Left ventricle myocardium inferior (tissue), 1 donor: ENCODE measurements around the gene LRRC70. TPM values are rescaled to one million over a fixed set of nuclear protein-coding genes. Genes with fewer than 3 reads are reported as not detected.
A peak's percentile ranks its signal among the peaks of the same experiment; 100 is the strongest.

ENCODE experiments used
- DNase-seq: peaks from one replicate; pipeline ENCODE4 v3.0.0-alpha.2; 2020
- H3K27ac ChIP-seq: fragments of 200-600 bp; replicated peaks from 2 replicates; pipeline ENCODE4 v1.8.0; 2021
- H3K27me3 ChIP-seq: fragments of 200-600 bp; 2 replicates; pipeline ENCODE4 v1.8.0; 2021; ENCODE audit warnings: low read depth
- H3K36me3 ChIP-seq: fragments of 200-600 bp; 2 replicates; pipeline ENCODE4 v1.8.0; 2021
- H3K4me1 ChIP-seq: fragments of 200-600 bp; 2 replicates; pipeline ENCODE4 v1.8.0; 2021
- H3K4me3 ChIP-seq: fragments of 200-600 bp; 2 replicates; pipeline ENCODE4 v1.8.0; 2021; ENCODE audit warnings: mild to moderate bottlenecking, moderate library complexity
- H3K9me3 ChIP-seq: fragments of 200-600 bp; replicated peaks from 2 replicates; pipeline ENCODE4 v1.8.0; 2021
- intact Hi-C: fragments of 100-400 bp; cut with micrococcal nuclease; formaldehyde crosslinking; loops from one replicate; pipeline ENCODE4 v1.11.0; 2022
- total RNA-seq: library from RNA; stranded (reverse); fragmentation: NEBNext Ultra II Directional; extraction: Animal tissue kit (Norgen Biotek cat#: 25700); gene quantifications from one replicate; pipeline ENCODE4 v1.2.1, GENCODE V29; 2021
- TF ChIP-seq, protein P1 (sequence below): fragments of 200-600 bp; IDR thresholded peaks from 2 replicates; pipeline ENCODE4 v1.8.0; 2021; ENCODE audit warnings: antibody characterized with exemption, mild to moderate bottlenecking, borderline replicate concordance
- donor health status: DM: no; HTN: yes; CAD: no; lungs with severe emphysema.

The LRRC70 gene
- total RNA-seq, 1 donor from 2014 or later = 0.77 TPM

DNA sequence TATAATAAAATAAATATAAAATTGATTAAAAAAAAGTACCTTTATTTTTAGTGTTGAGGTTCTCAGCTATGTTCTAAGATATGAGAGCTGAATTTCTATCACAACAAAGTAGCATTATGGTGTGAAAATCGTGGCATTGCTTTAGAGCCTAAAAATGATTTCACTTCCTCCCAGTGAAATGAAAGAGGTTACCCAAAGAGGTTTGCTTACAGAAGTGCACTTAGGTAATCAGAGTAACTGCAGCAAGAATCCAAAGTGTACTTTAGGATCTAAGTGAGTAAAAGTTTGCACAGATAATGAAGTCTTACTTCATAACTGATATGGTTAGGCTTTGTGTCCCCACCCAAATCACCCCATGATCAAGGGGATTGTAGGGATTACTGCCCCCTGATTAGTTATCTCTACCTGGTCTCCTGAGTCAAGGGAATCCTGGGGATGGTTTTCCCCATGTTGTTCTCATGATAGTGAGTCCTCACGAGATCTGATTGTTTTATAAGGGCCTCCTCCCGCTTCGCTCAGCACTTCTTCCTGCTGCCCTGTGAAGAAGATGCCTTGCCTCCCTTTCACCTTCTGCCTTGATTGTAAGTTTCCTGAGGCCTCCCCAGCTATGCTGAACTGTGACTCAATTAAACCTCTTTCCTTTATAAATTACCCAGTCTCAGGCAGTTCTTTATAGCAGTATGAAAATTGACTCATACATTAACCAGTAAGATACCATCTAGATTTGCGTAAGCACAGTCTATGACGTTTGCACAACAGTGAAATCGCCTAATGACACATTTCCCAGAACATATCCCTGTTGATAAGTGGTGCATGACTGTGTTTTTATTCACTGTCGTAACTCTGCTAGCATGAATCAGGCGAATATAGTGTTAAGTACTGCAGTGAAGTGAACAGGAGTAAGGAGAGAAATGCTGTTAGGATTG is 40.3 kb upstream of the LRRC70 start:
- H3K36me3 ChIP-seq = peaks cover 31% of the 10 kb centered on the region

DNA sequence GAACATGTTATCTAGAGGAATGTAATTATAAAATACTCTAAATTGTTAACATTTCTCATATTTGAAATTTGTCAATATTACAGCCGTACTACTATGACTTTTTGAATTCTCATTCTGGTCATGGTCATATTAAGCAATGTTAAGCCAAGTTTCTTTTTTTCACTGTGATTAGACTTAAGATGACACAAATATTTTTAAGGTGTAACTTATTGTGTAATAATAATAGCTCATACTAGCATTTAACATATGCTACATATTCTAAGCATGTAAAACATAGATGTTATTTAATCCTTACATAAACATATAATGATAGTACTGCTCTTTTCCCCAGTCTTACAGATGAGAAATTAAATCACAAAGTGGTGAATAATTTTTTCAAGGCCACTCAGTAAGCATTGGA is 35.9 kb upstream of the LRRC70 start:
- intact Hi-C loops = no loop called here
- TF ChIP-seq, protein P1, sequence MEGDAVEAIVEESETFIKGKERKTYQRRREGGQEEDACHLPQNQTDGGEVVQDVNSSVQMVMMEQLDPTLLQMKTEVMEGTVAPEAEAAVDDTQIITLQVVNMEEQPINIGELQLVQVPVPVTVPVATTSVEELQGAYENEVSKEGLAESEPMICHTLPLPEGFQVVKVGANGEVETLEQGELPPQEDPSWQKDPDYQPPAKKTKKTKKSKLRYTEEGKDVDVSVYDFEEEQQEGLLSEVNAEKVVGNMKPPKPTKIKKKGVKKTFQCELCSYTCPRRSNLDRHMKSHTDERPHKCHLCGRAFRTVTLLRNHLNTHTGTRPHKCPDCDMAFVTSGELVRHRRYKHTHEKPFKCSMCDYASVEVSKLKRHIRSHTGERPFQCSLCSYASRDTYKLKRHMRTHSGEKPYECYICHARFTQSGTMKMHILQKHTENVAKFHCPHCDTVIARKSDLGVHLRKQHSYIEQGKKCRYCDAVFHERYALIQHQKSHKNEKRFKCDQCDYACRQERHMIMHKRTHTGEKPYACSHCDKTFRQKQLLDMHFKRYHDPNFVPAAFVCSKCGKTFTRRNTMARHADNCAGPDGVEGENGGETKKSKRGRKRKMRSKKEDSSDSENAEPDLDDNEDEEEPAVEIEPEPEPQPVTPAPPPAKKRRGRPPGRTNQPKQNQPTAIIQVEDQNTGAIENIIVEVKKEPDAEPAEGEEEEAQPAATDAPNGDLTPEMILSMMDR = no peak
- no peaks in the 10 kb centered on the region for H3K27me3 ChIP-seq
- H3K4me3 ChIP-seq = no peak overlapping the region
- no peaks in the 10 kb centered on the region for H3K9me3 ChIP-seq
- no peak for DNase-seq
- H3K27ac ChIP-seq = no peak overlapping the region
- peaks cover 45% of the 10 kb centered on the region for H3K36me3 ChIP-seq
- H3K4me1 ChIP-seq = no peaks in the 10 kb centered on the region

More for the DNA sequence above, 40.3 kb upstream of the LRRC70 start:
- no peaks in the 10 kb centered on the region for H3K4me1 ChIP-seq
- H3K9me3 ChIP-seq = no peaks in the 10 kb centered on the region
- no peak overlapping the region for H3K27ac ChIP-seq
- DNase-seq = no peak
- H3K27me3 ChIP-seq = no peaks in the 10 kb centered on the region
- no peak overlapping the region for H3K4me3 ChIP-seq
- TF ChIP-seq, protein P1 = no peak
- intact Hi-C loops = no loop called here

DNA sequence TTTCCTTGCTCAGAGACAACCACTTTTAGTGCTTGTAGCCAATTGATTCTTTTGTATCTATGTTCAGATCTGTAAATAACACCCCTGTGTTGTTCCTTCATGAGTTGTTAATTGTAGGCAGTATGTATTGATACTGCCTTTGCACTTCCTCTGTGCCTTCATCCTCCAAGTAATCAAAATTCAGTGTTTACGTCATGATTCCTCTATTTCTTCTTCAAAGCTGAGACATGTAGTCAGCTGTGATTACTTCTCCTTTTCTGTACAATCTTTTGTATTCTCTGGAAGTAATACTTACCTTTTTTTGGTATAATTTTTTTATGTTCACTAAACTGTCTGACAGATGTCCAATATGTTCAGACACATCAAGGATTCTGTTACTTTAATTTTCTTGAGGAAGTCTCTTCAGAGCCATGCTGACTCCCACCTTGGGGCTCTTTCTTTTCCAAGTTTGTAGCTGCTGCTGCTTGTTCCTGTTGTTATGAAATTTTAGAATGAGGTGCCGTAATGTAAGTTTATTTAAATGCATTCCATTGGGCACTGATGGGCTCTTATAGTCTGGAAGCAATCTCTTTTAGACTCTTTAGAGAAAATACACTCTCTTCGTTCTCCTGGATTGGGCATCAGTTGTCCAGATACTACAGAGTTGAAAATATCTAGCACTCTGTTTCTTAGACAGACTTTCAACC is 30.5 kb upstream of the LRRC70 start:
- H3K36me3 ChIP-seq = peaks cover 27% of the 10 kb centered on the region
- no peaks in the 10 kb centered on the region for H3K4me1 ChIP-seq
- intact Hi-C loops = no loop called here
- no peaks in the 10 kb centered on the region for H3K27me3 ChIP-seq
- peak overlapping the region; percentile 14 for H3K27ac ChIP-seq
- DNase-seq = no peak
- TF ChIP-seq, protein P1 = no peak
- no peak overlapping the region for H3K4me3 ChIP-seq
- no peaks in the 10 kb centered on the region for H3K9me3 ChIP-seq

DNA sequence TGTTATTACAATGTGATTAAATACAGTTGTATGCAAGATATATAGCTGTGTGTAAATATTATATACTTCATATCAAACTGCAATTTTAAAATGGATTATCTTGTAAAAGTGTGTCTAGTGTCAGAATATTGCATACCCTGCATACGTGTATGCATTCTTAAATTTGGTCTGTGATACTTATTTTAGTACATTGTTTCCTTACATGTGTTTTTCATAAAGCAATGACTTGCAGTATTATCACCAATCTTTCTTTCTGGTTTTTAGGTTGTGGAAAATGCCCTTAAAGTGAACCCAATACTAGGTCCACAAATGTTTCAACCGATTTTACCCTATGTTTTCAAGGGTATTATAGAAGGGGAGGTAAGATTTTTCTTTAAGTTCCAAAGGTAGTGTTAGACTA is 28.5 kb upstream of the LRRC70 start:
- no peak overlapping the region for H3K4me3 ChIP-seq
- peaks cover 24% of the 10 kb centered on the region for H3K36me3 ChIP-seq
- H3K27me3 ChIP-seq = no peaks in the 10 kb centered on the region
- H3K27ac ChIP-seq = no peak overlapping the region
- H3K4me1 ChIP-seq = no peaks in the 10 kb centered on the region
- TF ChIP-seq, protein P1 = no peak
- intact Hi-C loops = no loop called here
- H3K9me3 ChIP-seq = no peaks in the 10 kb centered on the region
- DNase-seq = no peak

DNA sequence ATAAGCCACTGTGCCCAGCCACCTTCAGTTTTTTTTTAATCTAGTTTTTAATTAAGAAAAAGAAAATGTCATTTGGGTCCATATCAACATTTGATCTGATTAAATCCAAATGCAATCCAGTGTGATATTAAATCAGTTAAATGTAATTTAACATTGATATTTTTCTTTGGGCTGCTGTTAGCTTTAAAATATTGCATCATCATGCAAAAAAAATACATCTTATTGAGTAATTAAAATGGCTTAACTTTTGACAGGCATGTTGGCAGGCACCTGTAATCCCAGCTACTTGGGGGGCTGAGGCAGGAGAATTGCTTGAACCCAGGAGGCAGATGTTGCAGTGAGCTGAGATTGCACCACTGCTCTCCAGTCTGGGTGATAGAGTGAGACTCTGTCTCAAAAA is 22.7 kb upstream of the LRRC70 start:
- DNase-seq = no peak
- Histone ChIP-seq H3K9me3 (no peaks in the 10 kb centered on the region), H3K27me3 (no peaks in the 10 kb centered on the region), H3K4me1 (peaks cover 5% of the 10 kb centered on the region), H3K27ac (no peak overlapping the region), H3K36me3 (peaks cover 43% of the 10 kb centered on the region), H3K4me3 (no peak overlapping the region)
- intact Hi-C loops = no loop called here
- TF ChIP-seq, protein P1 = no peak
